ENCODE measurements around the gene POLK.

POLK gene

GRCh38 chr5:75552764-75553163 lies 41.1 kb downstream of the POLK start:
- H3K9me2 ChIP-seq (replicated peaks; ENCODE audit: low read depth, low read length) = no peaks in the 10 kb centered on the region
- H3K27me3 ChIP-seq (ENCODE audit: insufficient read depth, low read length, poor library complexity, severe bottlenecking) = no peaks in the 10 kb centered on the region
- no peaks in the 10 kb centered on the region for H3K9me3 ChIP-seq (ENCODE audit: insufficient read depth, low read depth, low read length)
- no peak overlapping the region for H3K9ac ChIP-seq (ENCODE audit: low read depth, low read length, poor library complexity, severe bottlenecking)
- H3K4me2 ChIP-seq (ENCODE audit: low read depth, low read length, poor library complexity, severe bottlenecking) = no peak overlapping the region
- H3K36me3 ChIP-seq (ENCODE audit: insufficient read depth, low read length) = peaks cover 38% of the 10 kb centered on the region
- no peak overlapping the region for H2AFZ ChIP-seq (ENCODE audit: low read length)
- H3K4me1 ChIP-seq (ENCODE audit: insufficient read depth, low read length, poor library complexity, severe bottlenecking) = no peaks in the 10 kb centered on the region
- H3K4me3 ChIP-seq (ENCODE audit: low read length, poor library complexity, severe bottlenecking) = no peak overlapping the region
- H4K20me1 ChIP-seq (ENCODE audit: insufficient read depth, low read length, poor library complexity, severe bottlenecking) = no peaks in the 10 kb centered on the region
- H3F3A ChIP-seq (ENCODE audit: low read depth) = no peaks in the 10 kb centered on the region
- no peak for TF ChIP-seq EZH2phosphoT487 (IDR thresholded peaks at IDR 0.05; ENCODE audit: borderline replicate concordance)
- no peak for TF ChIP-seq CTCF (conservative IDR thresholded peaks at IDR 0.05; ENCODE audit: low read length)
- H3K79me2 ChIP-seq (ENCODE audit: insufficient read depth, low read length) = no peaks in the 10 kb centered on the region; the same call in 1 of the 2 replicates

DNA sequence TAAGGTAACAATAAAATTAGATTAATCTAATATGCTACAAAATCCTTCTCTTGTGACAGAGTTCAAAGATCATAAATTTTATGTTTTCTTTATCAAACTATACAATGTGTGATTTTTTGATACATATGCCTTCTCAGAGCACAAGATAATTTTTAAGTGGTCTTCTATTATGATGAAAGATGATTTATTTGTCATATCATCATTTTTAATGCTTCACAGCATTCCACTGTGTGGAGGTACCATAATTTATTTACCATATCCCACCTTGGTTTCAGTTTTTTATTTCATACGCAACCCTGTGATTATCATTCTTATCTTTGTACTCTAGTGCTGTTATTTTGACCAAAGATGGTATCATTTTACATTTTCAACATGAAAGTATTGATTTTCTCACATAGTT lies 41.7 kb downstream of the POLK start:
- no peaks in the 10 kb centered on the region for H3K27me3 ChIP-seq (ENCODE audit: insufficient read depth, low read length, poor library complexity, severe bottlenecking)
- no peak overlapping the region for H3K4me2 ChIP-seq (ENCODE audit: low read depth, low read length, poor library complexity, severe bottlenecking)
- TF ChIP-seq EZH2phosphoT487 (IDR thresholded peaks at IDR 0.05; ENCODE audit: borderline replicate concordance) (no peak), CTCF (conservative IDR thresholded peaks at IDR 0.05; ENCODE audit: low read length) (no peak)
- H3K9ac ChIP-seq (ENCODE audit: low read depth, low read length, poor library complexity, severe bottlenecking) = no peak overlapping the region
- no peaks in the 10 kb centered on the region for H3K9me3 ChIP-seq (ENCODE audit: insufficient read depth, low read depth, low read length)
- no peaks in the 10 kb centered on the region; the same call in 1 of the 2 replicates for H3K79me2 ChIP-seq (ENCODE audit: insufficient read depth, low read length)
- H4K20me1 ChIP-seq (ENCODE audit: insufficient read depth, low read length, poor library complexity, severe bottlenecking) = no peaks in the 10 kb centered on the region
- no peaks in the 10 kb centered on the region for H3F3A ChIP-seq (ENCODE audit: low read depth)
- H3K4me3 ChIP-seq (ENCODE audit: low read length, poor library complexity, severe bottlenecking) = no peak overlapping the region
- no peaks in the 10 kb centered on the region for H3K4me1 ChIP-seq (ENCODE audit: insufficient read depth, low read length, poor library complexity, severe bottlenecking)
- H3K36me3 ChIP-seq (ENCODE audit: insufficient read depth, low read length) = peaks cover 42% of the 10 kb centered on the region
- no peaks in the 10 kb centered on the region for H3K9me2 ChIP-seq (replicated peaks; ENCODE audit: low read depth, low read length)
- no peak overlapping the region for H2AFZ ChIP-seq (ENCODE audit: low read length)

DNA sequence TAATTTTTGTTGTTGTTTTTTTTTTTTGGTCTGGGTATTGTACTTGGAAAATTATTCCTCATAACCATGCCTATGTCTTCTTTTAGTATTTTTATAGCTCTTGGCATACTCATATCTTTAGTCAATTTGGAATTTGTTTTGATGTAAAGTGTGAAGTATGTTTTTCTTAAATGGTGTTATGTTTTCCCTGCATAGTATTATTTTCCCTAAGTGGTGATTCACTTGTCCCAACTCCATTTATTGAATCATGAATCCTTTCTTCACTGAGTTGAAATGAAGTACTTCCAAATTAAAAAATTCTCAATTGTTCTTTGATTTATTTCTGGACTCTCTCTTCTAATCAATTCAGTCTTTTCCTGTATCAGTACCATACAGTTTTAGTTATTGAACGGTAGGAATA lies 46.5 kb downstream of the POLK start:
- H3K4me1 ChIP-seq (ENCODE audit: insufficient read depth, low read length, poor library complexity, severe bottlenecking) = no peaks in the 10 kb centered on the region
- no peaks in the 10 kb centered on the region for H4K20me1 ChIP-seq (ENCODE audit: insufficient read depth, low read length, poor library complexity, severe bottlenecking)
- 0 out of 2 replicates have a peak, but pooled peaks cover 4% of the 10 kb centered on the region for H3F3A ChIP-seq (ENCODE audit: low read depth)
- no peak overlapping the region for H2AFZ ChIP-seq (ENCODE audit: low read length)
- peaks cover 29% of the 10 kb centered on the region; the same call in 1 of the 2 replicates for H3K36me3 ChIP-seq (ENCODE audit: insufficient read depth, low read length)
- H3K27me3 ChIP-seq (ENCODE audit: insufficient read depth, low read length, poor library complexity, severe bottlenecking) = no peaks in the 10 kb centered on the region
- TF ChIP-seq CTCF (conservative IDR thresholded peaks at IDR 0.05; ENCODE audit: low read length) (no peak), EZH2phosphoT487 (IDR thresholded peaks at IDR 0.05; ENCODE audit: borderline replicate concordance) (no peak)
- H3K9me2 ChIP-seq (replicated peaks; ENCODE audit: low read depth, low read length) = no peaks in the 10 kb centered on the region
- peaks cover 13% of the 10 kb centered on the region for H3K79me2 ChIP-seq (ENCODE audit: insufficient read depth, low read length)
- H3K9ac ChIP-seq (ENCODE audit: low read depth, low read length, poor library complexity, severe bottlenecking) = no peak overlapping the region
- H3K4me2 ChIP-seq (ENCODE audit: low read depth, low read length, poor library complexity, severe bottlenecking) = no peak overlapping the region
- no peaks in the 10 kb centered on the region for H3K9me3 ChIP-seq (ENCODE audit: insufficient read depth, low read depth, low read length)
- H3K4me3 ChIP-seq (ENCODE audit: low read length, poor library complexity, severe bottlenecking) = no peak overlapping the region
